Measurements from ENCODE around the gene C1orf74. TPM values are rescaled to one million over a fixed set of nuclear protein-coding genes. Genes with fewer than 3 reads are reported as not detected.

The C1orf74 gene
- total RNA-seq (2014; rRNA removed; shearing (Covaris generic); ENCODE audit: low replicate concordance) = 3.2 and 4.0 TPM in 2 replicates

DNA sequence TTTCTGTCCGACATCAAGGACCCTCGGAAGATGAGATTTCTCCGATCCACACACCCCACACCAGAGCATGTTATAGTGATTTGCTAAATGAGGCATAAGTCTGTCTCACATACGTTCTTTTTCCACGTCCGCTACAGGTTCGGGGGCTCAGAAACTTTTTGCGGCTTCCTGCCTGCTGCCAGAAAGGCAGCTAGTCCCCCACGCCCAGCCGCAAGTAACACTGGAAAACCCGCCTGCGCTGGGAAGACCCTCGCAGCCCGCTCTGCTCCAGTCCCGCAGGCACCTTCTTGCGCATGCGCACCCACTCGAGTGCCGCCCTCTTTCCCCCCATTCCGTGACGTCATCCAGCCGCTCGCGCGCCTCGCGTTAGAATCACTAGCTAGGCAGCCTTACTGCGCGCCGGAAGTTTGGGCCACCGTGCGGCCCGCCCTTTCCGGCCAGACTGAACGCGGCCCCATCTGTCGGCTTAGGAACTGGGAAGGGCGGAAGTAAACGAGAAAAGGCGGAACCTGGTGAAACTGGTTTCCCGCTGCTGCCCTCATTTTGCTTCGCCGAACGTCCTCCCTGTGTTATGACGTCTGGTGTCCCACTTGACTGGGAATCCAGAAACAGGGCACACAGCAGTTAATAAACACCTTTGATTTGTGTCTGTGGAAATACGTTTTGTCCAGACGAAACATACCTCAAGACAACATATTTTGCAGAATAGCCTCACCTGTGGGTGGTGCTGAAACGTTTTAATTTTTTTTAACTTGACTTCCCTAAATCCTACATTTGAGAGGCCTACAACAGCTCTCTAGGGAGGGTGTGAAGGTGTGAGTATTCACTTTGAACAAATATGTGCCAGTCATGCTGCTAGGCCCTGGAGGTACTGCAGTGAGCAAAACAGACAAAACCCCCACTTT, at the start of gene C1orf74:
Gene C1orf74 (minus strand): TSS at position 295 of the 905 bp plus-strand sequence. CDS start 925 bp downstream, outside the sequence.
- Histone ChIP-seq H3K27ac (ENCODE audit: low read length) (peak within 1 kb of the TSS; percentile 63), H3K4me1 (ENCODE audit: low read length) (peaks cover 15% of the 10 kb centered on the region), H4K20me1 (ENCODE audit: insufficient read depth, low read depth, low read length) (no peaks in the 10 kb centered on the region; the same call in 1 of the 2 replicates), H3K79me2 (ENCODE audit: low read length) (peaks cover 14% of the 10 kb centered on the region), H3K36me3 (ENCODE audit: insufficient read depth, low read length) (no peaks in the 10 kb centered on the region), H3K9me3 (ENCODE audit: low read length) (no peaks in the 10 kb centered on the region), H3K4me3 (ENCODE audit: low read length) (peak within 1 kb of the TSS; percentile 82), H3K27me3 (ENCODE audit: low read length) (no peaks in the 10 kb centered on the region), H2AFZ (ENCODE audit: low read length) (peak within 1 kb of the TSS; percentile 71; the same call in 1 of the 2 replicates), H3K9ac (ENCODE audit: low read length) (peak within 1 kb of the TSS; percentile 89), H3K4me2 (ENCODE audit: low read depth, low read length, poor library complexity, severe bottlenecking) (peak within 1 kb of the TSS; percentile 87), H3K9me2 (replicated peaks; ENCODE audit: insufficient read depth, low read length) (no peaks in the 10 kb centered on the region)
- DNase-seq = peak; percentile 99

DNA sequence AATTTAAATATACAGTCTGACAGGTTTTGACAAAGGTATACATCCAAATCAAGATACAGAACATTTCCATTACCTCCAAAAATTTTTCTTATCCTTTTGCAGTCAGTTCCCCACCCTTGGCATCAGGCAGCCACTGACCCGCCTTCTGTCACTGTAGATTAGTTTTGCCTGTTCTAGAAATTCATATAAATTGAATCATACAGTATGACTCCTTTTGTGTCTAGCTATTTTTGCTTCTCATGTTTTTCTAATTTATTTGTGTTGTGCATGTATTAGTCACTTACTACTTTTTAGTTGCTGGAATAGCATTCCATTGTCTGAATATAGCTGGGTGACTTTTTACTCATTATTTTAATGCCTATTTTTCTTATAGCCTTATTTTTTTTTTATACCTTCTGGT, 47.3 kb upstream of the C1orf74 start:
- Histone ChIP-seq H3K9ac (ENCODE audit: low read length) (no peak overlapping the region), H3K36me3 (ENCODE audit: insufficient read depth, low read length) (peaks cover 52% of the 10 kb centered on the region; the same call in 1 of the 2 replicates), H3K9me2 (replicated peaks; ENCODE audit: insufficient read depth, low read length) (no peaks in the 10 kb centered on the region), H4K20me1 (ENCODE audit: insufficient read depth, low read depth, low read length) (no peaks in the 10 kb centered on the region), H3K9me3 (ENCODE audit: low read length) (no peaks in the 10 kb centered on the region), H3K27ac (ENCODE audit: low read length) (no peak overlapping the region), H3K4me1 (ENCODE audit: low read length) (peaks cover 14% of the 10 kb centered on the region), H2AFZ (ENCODE audit: low read length) (no peak overlapping the region), H3K4me2 (ENCODE audit: low read depth, low read length, poor library complexity, severe bottlenecking) (no peak overlapping the region), H3K79me2 (ENCODE audit: low read length) (peaks cover 50% of the 10 kb centered on the region), H3K27me3 (ENCODE audit: low read length) (no peaks in the 10 kb centered on the region), H3K4me3 (ENCODE audit: low read length) (no peak overlapping the region)
- DNase-seq = no peak

DNA sequence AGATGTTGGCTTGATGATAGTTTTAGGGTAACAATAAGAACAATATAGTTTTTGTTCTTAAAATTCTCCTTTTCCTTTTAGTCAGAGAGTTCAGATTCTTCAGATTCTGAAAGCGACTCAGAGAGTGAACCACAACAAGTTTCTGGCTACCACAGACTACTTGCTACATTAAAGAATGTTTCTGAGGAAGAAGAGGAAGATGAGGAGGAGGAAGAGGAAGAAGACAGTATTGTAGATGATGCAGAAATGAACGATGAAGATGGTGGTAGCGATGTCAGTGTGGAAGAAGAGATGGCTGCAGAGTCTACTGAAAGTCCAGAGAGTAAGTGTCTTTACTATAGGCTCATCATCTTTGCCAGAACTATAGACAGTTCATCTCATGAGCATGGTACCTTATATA, 46.4 kb upstream of the C1orf74 start:
- H3K27me3 ChIP-seq (ENCODE audit: low read length) = no peaks in the 10 kb centered on the region
- H3K4me2 ChIP-seq (ENCODE audit: low read depth, low read length, poor library complexity, severe bottlenecking) = no peak overlapping the region
- no peaks in the 10 kb centered on the region for H3K9me2 ChIP-seq (replicated peaks; ENCODE audit: insufficient read depth, low read length)
- H3K79me2 ChIP-seq (ENCODE audit: low read length) = peaks cover 50% of the 10 kb centered on the region
- peaks cover 14% of the 10 kb centered on the region for H3K4me1 ChIP-seq (ENCODE audit: low read length)
- no peak overlapping the region for H2AFZ ChIP-seq (ENCODE audit: low read length)
- no peak for DNase-seq
- H3K36me3 ChIP-seq (ENCODE audit: insufficient read depth, low read length) = peaks cover 43% of the 10 kb centered on the region; the same call in 1 of the 2 replicates
- no peak overlapping the region for H3K9ac ChIP-seq (ENCODE audit: low read length)
- H3K4me3 ChIP-seq (ENCODE audit: low read length) = no peak overlapping the region
- H4K20me1 ChIP-seq (ENCODE audit: insufficient read depth, low read depth, low read length) = no peaks in the 10 kb centered on the region
- H3K27ac ChIP-seq (ENCODE audit: low read length) = no peak overlapping the region
- no peaks in the 10 kb centered on the region for H3K9me3 ChIP-seq (ENCODE audit: low read length)

DNA sequence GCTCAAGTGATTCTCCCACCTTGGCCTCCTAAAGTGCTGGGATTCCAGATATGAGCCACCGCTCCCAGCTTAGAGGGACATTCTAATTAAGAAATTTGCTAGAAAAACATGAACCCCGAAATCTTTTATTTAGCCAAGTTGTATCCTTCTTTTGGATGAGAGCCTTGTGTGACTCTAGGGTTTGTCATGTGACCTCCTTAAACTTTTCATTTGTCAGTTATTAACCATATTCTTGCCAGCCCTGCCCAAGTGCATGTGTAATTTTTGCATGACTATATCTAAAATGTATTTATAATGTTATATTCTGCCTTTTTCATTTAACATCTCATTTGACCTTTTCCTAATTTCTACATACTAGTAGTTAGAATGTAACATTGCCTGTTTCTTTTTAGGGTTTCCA, 45.4 kb upstream of the C1orf74 start:
- peaks cover 37% of the 10 kb centered on the region; the same call in 1 of the 2 replicates for H3K36me3 ChIP-seq (ENCODE audit: insufficient read depth, low read length)
- no peak for DNase-seq

DNA sequence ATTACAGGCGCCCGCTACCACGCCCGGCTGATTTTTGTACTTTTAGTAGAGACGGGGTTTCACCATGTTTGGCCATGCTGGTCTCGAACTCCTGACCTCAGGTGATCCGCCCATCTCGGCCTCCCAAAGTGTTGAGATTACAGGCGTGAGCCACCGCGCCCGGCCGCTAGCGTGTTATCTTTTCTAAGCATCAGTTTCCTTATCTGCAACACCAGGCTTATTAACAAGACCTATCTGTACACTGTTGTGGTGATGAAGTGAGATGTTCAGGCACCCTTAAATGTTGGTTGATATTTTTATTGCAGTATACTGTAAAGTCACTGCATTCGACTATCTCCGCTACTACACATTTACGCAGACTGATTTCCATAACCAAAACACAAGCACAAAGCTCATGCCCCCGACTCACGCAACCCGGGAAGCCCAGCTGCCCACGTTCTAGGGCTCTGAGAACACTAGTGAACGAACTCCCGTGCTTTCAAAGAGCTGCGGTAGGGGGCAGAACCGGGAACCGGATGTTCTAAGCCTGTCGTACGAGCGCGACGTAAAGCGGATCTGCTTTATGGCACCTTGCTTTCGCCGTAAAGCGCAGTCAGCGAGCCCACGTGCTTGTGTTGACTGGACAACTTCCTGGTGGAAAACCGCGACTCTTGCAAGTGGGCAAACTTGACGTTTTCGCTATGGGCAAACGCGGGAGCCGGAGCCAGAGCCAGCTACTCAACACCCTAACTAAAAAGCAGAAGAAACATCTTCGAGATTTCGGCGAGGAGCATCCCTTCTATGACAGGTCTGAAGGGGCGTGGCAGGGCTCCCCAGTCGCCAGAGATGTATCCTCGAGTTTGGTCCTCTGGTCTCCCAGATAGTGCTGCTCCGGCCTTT, 43.3 kb upstream of the C1orf74 start, which contains the start of gene UTP25:
Gene UTP25 (plus strand): TSS at position 589 of the 879 bp plus-strand sequence. CDS start 92 bp downstream, at position 681.
- H3K4me1 ChIP-seq (ENCODE audit: low read length) = peaks cover 16% of the 10 kb centered on the region
- H3K4me3 ChIP-seq (ENCODE audit: low read length) = peak within 1 kb of the TSS; percentile 98
- peak; percentile 98 for DNase-seq
- H3K27me3 ChIP-seq (ENCODE audit: low read length) = no peaks in the 10 kb centered on the region
- H3K27ac ChIP-seq (ENCODE audit: low read length) = peak within 1 kb of the TSS; percentile 50; the same call in 1 of the 2 replicates
- H3K9ac ChIP-seq (ENCODE audit: low read length) = peak within 1 kb of the TSS; percentile 89
- H3K4me2 ChIP-seq (ENCODE audit: low read depth, low read length, poor library complexity, severe bottlenecking) = peak within 1 kb of the TSS; percentile 76
- peaks cover 42% of the 10 kb centered on the region for H3K79me2 ChIP-seq (ENCODE audit: low read length)
- H3K9me3 ChIP-seq (ENCODE audit: low read length) = no peaks in the 10 kb centered on the region
- H3K36me3 ChIP-seq (ENCODE audit: insufficient read depth, low read length) = peaks cover 17% of the 10 kb centered on the region; the same call in 1 of the 2 replicates
- no peaks in the 10 kb centered on the region for H3K9me2 ChIP-seq (replicated peaks; ENCODE audit: insufficient read depth, low read length)
- H2AFZ ChIP-seq (ENCODE audit: low read length) = peak within 1 kb of the TSS; percentile 98
- H4K20me1 ChIP-seq (ENCODE audit: insufficient read depth, low read depth, low read length) = no peaks in the 10 kb centered on the region

More for the DNA sequence above, 45.4 kb upstream of the C1orf74 start:
- Histone ChIP-seq H2AFZ (ENCODE audit: low read length) (no peak overlapping the region), H3K79me2 (ENCODE audit: low read length) (peaks cover 50% of the 10 kb centered on the region), H3K4me1 (ENCODE audit: low read length) (peaks cover 14% of the 10 kb centered on the region), H3K4me3 (ENCODE audit: low read length) (no peak overlapping the region; the same call in 1 of the 2 replicates), H3K9me3 (ENCODE audit: low read length) (no peaks in the 10 kb centered on the region), H4K20me1 (ENCODE audit: insufficient read depth, low read depth, low read length) (no peaks in the 10 kb centered on the region), H3K9me2 (replicated peaks; ENCODE audit: insufficient read depth, low read length) (no peaks in the 10 kb centered on the region), H3K4me2 (ENCODE audit: low read depth, low read length, poor library complexity, severe bottlenecking) (peak overlapping the region; percentile 75), H3K27me3 (ENCODE audit: low read length) (no peaks in the 10 kb centered on the region), H3K9ac (ENCODE audit: low read length) (no peak overlapping the region), H3K27ac (ENCODE audit: low read length) (no peak overlapping the region)

DNA sequence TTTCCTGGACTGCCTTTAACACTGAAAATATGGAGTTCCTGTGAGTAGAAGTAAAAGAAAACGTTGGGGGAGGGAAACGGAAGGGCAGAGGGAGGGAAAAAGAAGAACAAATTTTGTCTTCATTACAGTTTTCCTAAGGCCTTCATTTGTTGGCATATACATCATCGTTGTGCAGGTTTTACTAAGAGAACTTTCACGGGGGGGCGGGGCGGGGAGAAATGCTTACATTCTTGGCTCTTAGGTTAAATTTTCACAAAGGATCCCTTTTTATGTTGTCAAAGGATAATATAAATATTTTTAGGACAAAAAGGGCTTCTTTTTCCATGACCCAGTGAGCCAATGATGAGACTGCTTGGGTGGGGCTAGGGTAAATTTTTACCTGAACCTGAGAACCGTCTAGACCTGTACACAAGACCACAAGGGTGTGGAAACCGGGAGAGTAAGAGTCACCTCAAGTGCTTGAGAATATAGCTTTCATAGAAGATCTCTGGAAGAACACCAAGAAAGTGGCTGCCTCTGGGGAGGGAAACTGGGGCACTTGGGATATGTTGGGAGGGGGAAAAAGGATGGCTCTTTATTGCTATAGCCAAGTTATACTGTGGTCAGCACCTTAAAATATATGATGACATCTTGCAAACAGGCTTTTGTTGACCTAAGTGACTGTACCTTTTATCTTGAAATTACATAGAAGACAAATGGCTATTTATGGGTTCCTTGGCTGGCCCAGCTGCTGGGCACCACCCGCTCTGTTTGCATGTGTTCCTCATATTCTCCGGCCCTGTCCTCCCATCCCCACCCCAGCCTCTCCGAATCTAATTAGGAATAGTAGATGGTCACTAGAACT, 41.5 kb upstream of the C1orf74 start:
- Histone ChIP-seq H3K27me3 (ENCODE audit: low read length) (no peaks in the 10 kb centered on the region), H3K9me3 (ENCODE audit: low read length) (no peaks in the 10 kb centered on the region), H3K9ac (ENCODE audit: low read length) (no peak overlapping the region), H3K36me3 (ENCODE audit: insufficient read depth, low read length) (peaks cover 7% of the 10 kb centered on the region; the same call in 1 of the 2 replicates), H3K9me2 (replicated peaks; ENCODE audit: insufficient read depth, low read length) (no peaks in the 10 kb centered on the region), H3K4me3 (ENCODE audit: low read length) (no peak overlapping the region), H4K20me1 (ENCODE audit: insufficient read depth, low read depth, low read length) (no peaks in the 10 kb centered on the region), H3K79me2 (ENCODE audit: low read length) (peaks cover 28% of the 10 kb centered on the region), H3K4me1 (ENCODE audit: low read length) (peaks cover 16% of the 10 kb centered on the region), H3K4me2 (ENCODE audit: low read depth, low read length, poor library complexity, severe bottlenecking) (no peak overlapping the region), H2AFZ (ENCODE audit: low read length) (no peak overlapping the region), H3K27ac (ENCODE audit: low read length) (no peak overlapping the region)
- DNase-seq = no peak
